GM21528 (cell line): ENCODE data around the gene COMMD6.
"Not testable (repeated sequence)": the region's sequence is repeated elsewhere in the genome, so short reads cannot be mapped to it uniquely, and the experiment has no call there.

Experiments
- ATAC-seq: cut with Tn5 transposase; IDR thresholded peaks from one replicate; pipeline ENCODE4 v1.9.1; 2021; ENCODE audit warnings: mild to moderate bottlenecking, moderate library complexity; ENCODE audit not compliant: unreplicated experiment, low FRiP score

The COMMD6 gene

GRCh38 chr13:75537401-75538365 lies at the start of gene COMMD6:
Gene COMMD6, minus strand, starts transcription at chr13:75537841. Its CDS starts 36 bp downstream, at chr13:75537805.
- ATAC-seq = peak; percentile 99

DNA sequence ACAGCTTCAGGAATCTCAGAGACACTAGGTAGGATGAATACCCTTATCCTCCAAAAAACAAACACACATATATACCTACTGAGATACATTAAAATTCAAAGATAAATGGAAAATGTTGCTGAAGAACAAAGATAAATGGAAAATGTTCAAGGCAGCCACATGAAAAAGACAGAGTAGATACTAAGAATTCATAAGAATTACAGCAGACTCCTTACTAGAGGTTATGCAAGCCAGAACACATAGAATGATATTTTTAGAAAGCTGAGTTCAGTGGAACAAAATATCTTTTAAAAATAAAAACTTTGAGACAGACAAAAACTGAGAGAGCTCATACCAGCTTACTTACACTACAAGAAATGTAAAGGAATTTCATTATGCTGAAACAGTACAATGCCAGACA lies 47.5 kb upstream of the COMMD6 start:
- ATAC-seq = no peak

DNA sequence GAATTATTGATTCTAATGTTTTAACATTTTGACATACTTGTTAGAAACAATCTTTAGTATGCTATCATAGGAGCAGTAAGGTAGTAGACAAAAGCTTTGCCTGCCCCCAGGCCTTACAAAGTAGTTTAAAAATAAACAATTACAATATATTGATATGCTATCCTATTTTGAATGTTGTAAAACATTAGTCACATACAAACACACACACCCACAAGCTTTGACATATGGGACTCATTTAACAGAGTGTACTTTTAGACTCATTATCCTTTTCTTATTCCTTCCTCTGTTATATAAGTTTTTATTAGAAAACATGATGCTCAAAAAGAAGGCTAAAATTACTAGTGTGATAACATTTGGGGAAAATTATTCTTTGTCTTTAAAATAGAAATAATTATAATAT lies 45.5 kb upstream of the COMMD6 start:
- no peak for ATAC-seq

- no peak for ATAC-seq
Measured at GRCh38 chr13:75581874-75582640, 44.4 kb upstream of the COMMD6 start.

- ATAC-seq = no peak
Measured at GRCh38 chr13:75579529-75579928, 41.9 kb upstream of the COMMD6 start.

DNA sequence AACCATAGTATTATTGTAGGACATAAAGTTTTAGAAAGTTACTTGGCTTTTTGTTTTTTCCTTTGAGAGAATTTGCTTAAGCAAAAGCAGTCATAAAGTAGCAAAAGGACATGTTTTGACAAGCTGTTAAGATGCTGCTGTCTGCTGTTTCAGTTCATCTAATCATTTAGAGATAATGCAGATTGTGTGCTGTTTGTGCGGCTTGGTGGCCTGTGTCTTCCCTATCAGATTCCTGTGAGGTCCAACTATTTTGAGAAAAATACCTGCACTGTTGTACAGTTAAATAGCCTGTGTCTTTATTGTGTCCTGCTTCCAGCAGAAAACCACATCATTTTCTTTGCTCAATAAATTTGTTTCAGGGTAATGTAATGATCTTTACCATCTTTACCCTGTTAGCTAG lies 31.9 kb upstream of the COMMD6 start:
- no peak for ATAC-seq

DNA sequence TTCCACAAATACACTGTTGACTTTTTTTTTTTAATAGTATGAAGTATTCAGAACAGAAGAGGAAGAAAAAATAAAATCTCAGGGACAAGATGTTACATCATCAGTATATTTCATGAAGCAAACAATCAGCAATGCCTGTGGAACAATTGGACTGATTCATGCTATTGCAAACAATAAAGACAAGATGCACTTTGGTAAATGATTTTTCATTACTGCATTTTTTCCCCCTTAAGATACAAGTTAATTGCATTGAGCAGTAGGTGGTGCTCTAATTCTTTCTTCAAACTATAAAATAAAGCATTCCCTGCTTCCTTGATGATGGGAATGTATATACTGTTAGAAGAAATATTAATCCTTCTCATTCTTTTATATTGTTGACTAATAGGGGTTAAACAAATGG lies 29.0 kb upstream of the COMMD6 start:
- no peak for ATAC-seq

GRCh38 chr13:75558145-75558840 lies 20.7 kb upstream of the COMMD6 start:
- ATAC-seq = no peak

DNA sequence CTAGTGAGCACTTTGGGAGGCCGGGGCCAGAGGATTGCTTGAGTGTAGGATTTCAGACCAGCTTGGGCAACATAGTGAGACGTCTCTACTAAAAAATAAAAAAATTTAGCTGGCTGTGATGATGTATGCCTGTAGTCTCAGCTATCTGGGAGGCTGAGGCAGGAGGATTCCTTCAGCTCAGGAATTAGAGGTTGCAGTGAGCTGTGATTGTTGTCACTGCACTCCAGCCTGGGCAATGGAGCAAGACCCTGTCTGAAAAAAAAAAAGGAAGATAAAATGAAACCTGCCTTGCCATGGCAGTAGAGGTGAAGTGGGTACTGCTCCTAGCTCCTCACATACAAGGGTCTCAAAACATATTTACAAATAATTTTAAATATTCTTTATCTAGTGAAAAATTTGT lies 19.3 kb upstream of the COMMD6 start:
- no peak for ATAC-seq

DNA sequence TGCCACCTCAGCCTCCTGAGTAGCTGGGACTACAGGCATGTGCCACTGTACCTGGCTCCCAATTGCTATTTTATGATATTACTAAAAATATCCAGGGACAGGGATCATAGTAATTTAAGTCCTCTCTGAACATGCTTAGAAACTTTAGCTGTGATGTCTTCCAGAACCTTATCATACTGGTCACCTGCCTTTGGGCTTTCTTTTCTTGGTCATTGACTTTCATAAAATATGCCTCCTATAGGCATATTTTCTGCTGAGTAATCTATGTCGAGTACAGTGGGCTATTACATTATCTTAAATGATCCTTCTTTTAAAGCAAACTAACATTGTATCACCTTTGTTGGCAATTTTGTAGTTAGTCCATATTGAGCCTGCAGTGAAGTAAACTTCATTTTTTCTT lies 18.2 kb upstream of the COMMD6 start:
- ATAC-seq = no peak

GRCh38 chr13:75554981-75555380 lies 17.3 kb upstream of the COMMD6 start:
- no peak for ATAC-seq

DNA sequence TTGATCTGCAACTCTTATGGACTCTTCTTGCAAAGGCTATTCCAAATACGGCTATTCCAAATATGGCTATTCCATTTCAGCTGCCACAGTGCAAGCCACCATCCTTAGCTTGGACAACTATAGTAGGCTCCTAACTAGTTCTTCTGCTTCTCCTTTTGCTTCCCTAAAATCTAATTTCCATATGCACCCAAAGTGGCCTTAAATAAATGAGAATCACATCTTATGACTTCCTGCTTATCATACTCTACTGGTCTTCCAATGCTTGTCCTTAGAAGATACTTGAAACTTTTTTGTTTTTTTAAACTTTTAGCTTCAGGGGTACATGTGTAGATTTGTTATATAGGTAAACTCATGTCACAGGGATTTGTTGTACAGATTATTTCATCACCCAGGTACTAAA lies 16.8 kb upstream of the COMMD6 start:
- no peak for ATAC-seq

- ATAC-seq = peak; percentile 11
Measured at GRCh38 chr13:75550159-75550567, 12.5 kb upstream of the COMMD6 start.

DNA sequence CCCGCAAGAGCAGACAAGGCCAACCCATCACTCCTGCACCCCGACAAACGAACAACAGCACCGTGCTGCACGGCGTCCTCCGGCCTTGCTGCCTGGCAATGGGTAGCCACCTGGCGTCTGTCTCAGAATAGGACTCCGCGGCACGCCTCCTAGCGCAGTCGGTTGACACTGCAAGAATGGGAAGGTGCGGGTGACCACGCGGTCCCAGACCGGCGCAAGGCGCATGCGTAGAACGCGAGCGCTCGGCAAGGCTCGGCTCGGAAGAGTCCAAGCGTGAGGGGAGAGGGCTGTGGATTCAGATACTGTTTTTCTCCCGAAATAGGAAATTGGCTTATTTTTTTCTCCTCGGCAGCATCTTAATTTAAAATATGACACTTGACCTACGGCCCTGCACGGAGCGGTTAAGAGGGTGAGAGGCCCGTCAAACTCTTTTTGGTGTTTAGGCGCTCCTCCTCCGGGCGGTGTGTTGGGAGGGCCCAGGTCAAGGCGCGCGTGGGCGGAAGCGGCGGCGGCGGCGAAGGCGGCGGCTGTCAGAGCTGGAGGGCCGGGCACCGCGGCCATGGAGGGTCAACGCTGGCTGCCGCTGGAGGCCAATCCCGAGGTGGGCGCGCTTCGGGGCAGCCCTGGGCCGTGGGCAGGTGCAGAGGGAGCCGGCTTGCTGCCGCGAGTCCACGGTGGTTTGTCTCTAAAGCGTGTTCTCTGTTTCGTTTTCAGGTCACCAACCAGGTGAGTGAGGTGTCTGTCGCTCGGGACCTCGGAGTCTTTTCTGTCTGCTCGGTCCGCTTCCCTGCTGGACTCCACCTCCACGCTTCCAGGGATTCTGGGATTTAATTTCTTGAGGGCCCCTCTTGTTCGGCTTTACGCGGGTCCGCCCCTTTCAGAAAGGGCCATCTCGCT lies 11.9 kb upstream of the COMMD6 start, which contains the start of gene UCHL3:
Gene UCHL3 (plus strand): TSS at position 530 of the 897 bp plus-strand sequence. CDS start 30 bp downstream, at position 560.
- ATAC-seq = peak; percentile 98

GRCh38 chr13:75547917-75548316 lies 10.3 kb upstream of the COMMD6 start:
- ATAC-seq = no peak

GRCh38 chr13:75545386-75545785 lies 7.7 kb upstream of the COMMD6 start:
- ATAC-seq = not testable (repeated sequence)

DNA sequence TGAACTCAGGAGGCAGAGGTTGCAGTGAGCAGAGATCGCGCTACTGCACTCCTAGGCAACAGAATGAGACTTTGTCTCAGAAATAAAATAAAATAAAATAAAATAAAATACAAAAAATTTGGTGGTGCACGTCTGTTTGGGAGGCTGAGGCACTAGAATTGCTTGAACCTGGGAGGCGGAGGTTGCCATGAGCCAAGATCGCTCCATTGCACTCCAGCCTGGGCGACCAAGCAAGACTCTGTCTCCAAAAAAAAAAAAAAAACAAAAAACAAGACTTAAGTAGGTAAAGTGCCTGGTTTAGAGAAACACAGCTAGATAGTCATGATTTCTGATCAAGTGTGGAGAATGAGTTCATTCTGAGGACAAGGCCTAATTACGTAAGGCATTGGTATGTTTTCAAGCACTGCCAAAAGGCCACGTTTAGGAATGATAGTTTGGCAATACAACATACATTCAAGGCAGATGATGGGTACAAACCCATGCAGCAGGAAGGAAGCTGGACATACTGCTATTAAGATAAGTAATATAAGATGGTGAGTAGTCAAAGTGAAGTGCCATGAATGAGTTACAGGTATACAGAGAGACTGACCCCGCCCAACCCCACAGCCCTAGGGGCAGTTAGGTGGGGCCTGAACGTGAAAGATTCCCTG lies 7.2 kb upstream of the COMMD6 start:
- no peak for ATAC-seq

GRCh38 chr13:75541961-75542360 lies 4.3 kb upstream of the COMMD6 start:
- no peak for ATAC-seq

DNA sequence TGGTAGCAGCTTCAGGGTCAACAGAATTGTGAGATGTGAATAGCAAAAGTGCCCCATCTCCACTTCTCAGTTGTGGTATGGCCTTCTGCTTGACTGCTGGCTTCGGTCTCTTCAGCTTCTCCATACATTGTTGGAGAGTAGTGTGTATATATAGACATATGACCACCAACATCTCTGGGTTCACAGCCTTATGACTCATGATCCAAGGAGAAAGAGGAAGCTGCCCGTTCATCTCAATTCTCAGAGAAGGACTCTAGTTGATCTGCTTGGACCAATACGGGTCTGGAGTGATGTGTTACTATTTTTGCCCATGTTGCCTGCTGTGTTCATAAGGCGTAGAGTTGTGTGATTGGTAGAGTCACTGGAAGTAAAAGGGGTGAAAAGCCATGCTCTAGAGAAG lies 3.6 kb upstream of the COMMD6 start:
- ATAC-seq = no peak
